Choroid plexus epithelial cell (primary cell): ENCODE measurements around the gene CERT1.

Experiments used
- DNase-seq: peaks from one replicate; pipeline ENCODE4 v3.0.0-alpha.2; 2010; ENCODE audit warnings: low read depth
- H3K4me3 ChIP-seq: 2 replicates; pipeline ENCODE4 v1.5.1; 2011; ENCODE audit warnings: low read depth, mild to moderate bottlenecking, control low read depth, low read length, moderate library complexity
- TF ChIP-seq, protein P1 (sequence below): conservative IDR thresholded peaks from 2 replicates; pipeline ENCODE4 v1.5.1; 2011; ENCODE audit warnings: low read depth, mild to moderate bottlenecking, control low read depth, inconsistent platforms, low read length, moderate library complexity

CERT1 gene

GRCh38 chr5:75414241-75414640 is 97.2 kb downstream of the CERT1 start:
- TF ChIP-seq, protein P1, sequence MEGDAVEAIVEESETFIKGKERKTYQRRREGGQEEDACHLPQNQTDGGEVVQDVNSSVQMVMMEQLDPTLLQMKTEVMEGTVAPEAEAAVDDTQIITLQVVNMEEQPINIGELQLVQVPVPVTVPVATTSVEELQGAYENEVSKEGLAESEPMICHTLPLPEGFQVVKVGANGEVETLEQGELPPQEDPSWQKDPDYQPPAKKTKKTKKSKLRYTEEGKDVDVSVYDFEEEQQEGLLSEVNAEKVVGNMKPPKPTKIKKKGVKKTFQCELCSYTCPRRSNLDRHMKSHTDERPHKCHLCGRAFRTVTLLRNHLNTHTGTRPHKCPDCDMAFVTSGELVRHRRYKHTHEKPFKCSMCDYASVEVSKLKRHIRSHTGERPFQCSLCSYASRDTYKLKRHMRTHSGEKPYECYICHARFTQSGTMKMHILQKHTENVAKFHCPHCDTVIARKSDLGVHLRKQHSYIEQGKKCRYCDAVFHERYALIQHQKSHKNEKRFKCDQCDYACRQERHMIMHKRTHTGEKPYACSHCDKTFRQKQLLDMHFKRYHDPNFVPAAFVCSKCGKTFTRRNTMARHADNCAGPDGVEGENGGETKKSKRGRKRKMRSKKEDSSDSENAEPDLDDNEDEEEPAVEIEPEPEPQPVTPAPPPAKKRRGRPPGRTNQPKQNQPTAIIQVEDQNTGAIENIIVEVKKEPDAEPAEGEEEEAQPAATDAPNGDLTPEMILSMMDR: no peak
- DNase-seq: no peak
- H3K4me3 ChIP-seq: no peak overlapping the region

- peak; percentile 48 for DNase-seq
These were observed 99.1 kb downstream of the CERT1 start for GRCh38 chr5:75412111-75412990.

DNA sequence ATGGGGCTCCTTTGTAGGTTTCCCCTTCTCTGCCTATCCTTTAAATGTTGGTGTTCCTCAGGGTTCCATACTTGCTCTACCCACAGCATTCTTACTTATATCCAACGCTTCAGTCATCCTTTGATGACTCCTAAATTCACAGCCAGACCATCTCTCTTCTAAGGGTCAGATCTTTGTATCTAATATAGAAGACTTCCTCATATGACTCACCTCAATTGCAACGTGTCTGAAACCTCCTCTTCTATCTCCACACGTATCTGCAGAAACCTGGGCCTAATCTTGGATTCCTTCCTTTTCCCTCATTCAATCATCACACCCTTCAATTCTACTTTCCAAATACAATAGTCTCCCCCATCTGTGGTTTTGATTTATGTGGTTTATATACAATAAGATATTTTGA is 106.1 kb downstream of the CERT1 start:
- TF ChIP-seq, protein P1: no peak
- H3K4me3 ChIP-seq: no peak overlapping the region
- peak; percentile 27 for DNase-seq

More at GRCh38 chr5:75412111-75412990, 99.1 kb downstream of the CERT1 start:
- H3K4me3 ChIP-seq: no peak overlapping the region
- TF ChIP-seq, protein P1: peak; percentile 38

GRCh38 chr5:75395277-75395676 is 116.2 kb downstream of the CERT1 start:
- peak; percentile 4 for DNase-seq
- H3K4me3 ChIP-seq: no peak overlapping the region
- TF ChIP-seq, protein P1: no peak

DNA sequence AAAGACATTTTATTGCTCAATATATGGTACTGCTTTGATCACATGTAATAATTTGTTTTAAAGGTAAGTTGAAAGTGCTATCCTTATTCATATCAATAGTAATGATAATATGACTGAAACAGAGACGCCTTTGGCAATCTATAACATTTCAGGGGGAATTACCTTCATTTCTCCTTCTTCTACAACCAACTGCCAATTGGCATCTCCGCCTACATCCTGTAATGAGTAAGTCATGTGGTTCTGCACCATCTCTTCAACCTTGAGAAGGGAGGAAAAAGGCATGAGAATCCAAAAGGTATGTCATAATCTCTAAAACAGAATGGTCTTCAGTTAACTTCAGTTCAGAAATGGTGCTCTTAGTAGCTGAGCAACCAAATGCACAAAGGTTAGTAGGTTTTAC is 122.0 kb downstream of the CERT1 start:
- no peak overlapping the region for H3K4me3 ChIP-seq
- TF ChIP-seq, protein P1: no peak

GRCh38 chr5:75387806-75388205 is 123.6 kb downstream of the CERT1 start:
- DNase-seq: no peak
- TF ChIP-seq, protein P1: no peak
- no peak overlapping the region for H3K4me3 ChIP-seq

More for the DNA sequence above, 122.0 kb downstream of the CERT1 start:
- DNase-seq: no peak

DNA sequence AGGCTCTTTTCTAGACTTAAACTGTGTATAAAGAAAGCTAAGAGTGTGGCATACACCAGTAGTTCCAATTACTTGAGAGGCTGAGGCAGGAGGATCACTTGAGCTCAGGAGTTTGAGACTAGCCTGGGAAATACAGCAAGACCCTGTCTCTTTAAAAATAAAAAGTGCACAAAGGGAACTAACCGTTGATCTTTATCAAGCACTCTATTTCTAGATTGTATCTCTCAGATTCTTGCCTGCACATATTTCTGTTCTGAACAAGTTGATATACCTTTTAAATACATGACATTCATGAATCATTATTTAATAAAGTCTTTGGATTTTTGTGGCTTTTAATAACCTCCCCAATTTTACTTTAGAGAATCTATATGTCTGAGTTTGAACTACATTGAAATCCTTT is 127.2 kb downstream of the CERT1 start:
- H3K4me3 ChIP-seq: no peak overlapping the region
- TF ChIP-seq, protein P1: no peak
- no peak for DNase-seq
